GM19240 (cell line): Measurements from ENCODE around the gene PANK4.

Experiments
- DNase-seq: peaks from one replicate; pipeline ENCODE4 v3.0.0; 2011; ENCODE audit warnings: low spot score; ENCODE audit not compliant: insufficient read length

PANK4 gene

DNA sequence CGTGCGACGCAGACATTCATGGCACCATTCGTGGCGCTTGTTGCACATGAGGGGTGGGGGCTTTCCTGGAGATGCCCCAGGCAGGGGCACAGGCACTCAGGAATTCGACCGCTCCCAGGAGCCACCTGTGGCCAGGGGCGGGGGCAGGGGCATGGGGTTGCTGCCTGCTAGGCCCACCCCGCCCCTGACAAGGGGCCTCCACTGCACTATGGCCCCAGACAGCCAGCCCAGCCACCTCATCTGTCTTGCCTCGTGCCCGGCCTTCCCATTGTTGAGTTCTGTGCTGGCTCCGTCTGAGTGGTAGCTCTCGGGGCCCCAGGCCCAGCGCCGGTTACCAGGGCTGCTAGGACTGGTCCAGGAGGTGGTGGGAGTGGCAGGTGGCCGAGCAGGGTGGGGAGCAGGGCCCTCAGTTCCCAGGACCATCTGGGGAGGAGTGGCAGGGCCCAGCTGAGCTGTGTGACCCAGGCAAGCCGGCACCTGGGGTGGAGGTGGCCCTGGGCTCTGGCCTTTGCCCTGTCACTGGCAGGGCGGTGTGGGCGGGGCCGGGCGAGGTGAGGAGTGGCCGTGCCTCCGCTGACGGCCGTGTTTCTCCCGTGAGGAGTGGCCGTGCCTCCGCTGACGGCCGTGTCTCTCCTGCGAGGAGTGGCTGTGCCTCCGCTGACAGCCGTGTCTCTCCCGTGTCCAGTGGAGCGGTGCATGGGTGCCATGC is 48.5 kb downstream of the PANK4 start:
- DNase-seq, result no peak

DNA sequence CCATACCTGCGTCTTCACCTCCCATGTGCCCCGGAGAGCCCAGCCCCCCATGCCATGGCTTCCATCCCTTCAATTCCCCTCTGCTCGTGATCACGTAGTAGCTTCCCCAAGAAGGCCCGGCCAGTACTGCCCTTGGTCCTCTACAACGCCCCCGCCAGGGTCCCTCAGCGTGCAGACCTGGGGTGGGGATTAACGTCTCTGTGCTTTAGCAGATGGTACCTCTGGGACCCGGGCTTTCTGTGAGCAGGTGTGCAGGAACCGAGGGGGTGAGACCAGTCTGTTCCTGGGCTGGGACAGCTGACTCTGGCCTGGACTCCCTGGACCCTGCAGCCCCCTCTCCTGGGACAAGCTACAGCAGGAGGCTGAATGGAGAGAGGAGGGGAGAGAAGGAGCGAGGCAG is 49.1 kb downstream of the PANK4 start:
- no peak for DNase-seq

DNA sequence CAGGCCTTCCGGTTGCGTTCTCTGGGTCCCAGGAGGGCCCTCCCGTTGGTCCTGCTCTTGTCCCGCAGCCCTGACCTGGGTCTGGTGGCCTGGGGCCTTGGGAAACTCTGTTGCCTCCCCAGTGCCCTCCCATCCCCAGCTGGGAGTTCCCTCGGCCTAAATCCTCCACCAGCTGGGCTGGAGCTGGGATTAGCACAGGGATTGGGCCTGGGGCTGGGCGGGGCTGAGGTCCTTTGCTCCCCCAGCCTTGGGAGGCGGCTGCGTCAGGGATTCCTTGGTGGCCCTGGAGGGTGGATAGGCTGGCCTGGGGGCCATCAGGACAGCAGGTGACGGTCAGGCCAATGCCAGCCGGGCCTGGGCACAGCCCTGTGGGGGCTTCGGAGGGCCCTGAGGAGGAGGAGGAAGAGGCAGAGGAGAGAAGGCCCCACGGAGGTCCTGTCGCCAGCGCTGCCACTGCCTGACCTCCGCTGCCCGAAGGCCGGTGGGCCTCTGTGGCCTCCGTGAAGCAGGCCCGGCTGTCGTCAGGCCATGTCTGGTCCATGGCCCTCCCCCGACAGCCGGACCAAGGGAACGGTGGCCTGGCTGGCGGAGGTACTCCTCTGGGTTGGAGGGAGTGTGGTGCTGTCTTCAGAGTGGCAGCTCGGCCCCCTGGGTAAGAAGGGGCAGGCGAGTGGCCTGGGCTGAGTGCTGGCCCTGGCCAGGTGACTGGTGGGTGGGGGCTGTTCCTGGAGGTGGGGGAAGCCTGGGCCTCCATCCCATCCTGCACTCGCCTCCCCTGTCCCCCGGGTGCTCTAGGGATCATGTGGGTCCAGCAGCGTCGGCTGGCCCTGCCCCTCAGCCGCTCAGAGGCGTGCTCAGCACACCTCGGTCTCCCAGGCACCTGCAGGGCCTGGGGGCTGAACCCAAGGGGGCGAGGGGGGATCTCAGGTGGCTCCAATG is 50.1 kb downstream of the PANK4 start, which contains the start of gene PLCH2:
Gene PLCH2, plus strand, starts transcription at position 229 of the 939 bp plus-strand sequence. Its CDS starts 300 bp downstream, at position 529.
- DNase-seq, result no peak

DNA sequence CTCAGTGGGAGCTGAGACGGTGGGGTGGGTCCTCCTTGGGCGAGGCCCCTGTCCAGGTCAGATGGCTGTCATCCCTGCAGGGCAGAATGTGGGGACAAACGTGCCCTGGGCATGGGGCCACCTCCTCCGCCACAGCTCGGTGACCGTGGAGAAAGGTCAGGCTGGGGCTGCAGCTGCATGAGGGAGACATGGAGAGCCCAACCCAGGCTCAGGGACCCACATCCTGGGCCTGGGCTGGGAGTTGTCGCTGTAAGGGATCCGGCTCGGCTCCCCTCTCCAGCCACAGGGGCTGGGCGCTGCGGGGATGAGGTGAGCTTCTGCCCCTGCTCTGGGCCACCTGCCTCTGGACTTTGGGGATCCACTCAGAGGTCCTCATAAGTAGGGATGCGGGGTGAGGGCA is 50.8 kb downstream of the PANK4 start:
- no peak for DNase-seq

DNA sequence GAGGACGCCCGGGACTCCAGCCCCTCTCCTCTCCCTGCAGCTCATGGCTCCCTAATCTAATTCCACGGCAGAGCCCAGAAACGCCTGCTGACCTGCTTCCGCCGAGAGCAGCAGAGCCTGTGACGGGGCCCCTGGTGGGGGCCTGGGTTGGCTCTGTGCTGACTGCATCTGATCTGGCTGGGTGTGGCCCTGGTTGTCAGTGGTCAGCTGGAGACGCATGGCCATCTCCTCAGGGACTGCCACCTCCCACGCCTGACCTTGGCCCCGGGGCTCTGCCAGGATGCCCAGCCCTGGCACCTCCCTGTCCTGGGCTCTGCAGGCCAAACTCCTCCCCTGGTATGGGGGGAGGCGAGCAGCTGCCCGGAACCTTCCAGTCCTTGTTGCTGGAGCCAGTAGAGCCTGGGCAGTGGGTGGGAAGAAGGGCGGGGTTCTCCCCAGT is 51.4 kb downstream of the PANK4 start:
- no peak for DNase-seq

DNA sequence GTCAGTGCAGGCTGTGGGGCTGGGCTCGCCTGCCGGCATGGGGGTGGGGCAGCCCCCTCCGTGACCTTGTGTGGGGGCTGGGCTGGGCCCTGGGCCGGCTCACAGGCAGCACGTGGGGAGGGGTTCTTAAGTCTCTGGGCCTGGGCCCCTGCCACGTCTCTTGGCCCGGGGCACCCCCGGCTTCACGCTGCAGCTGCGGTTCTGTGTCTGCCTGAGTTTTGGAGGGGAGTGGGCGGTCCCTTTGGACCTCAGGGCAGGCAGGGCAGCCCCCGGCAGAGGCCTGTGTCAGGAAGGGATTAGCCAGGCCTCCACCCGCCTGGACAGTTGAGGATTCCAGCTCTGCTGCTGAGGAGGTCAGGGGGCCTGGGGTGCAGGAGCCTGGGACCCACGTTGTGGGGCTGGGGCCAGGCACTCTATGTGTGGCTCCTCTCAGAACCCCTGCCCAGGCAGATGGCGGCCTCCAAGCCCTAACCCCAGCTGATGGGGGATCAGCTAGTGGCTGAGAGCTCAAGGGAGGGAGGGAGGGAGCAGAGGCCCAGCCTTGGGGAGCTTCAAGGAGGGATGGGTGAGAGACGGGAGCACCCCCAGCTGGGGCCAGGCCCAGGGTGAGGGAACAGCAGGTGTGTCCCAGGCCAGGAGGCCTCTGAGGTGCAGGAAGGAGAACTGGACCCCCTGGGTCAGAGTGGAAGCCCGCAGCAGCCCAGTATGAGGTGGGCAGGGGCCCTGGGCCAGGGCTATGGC is 52.1 kb downstream of the PANK4 start:
- no peak for DNase-seq

DNA sequence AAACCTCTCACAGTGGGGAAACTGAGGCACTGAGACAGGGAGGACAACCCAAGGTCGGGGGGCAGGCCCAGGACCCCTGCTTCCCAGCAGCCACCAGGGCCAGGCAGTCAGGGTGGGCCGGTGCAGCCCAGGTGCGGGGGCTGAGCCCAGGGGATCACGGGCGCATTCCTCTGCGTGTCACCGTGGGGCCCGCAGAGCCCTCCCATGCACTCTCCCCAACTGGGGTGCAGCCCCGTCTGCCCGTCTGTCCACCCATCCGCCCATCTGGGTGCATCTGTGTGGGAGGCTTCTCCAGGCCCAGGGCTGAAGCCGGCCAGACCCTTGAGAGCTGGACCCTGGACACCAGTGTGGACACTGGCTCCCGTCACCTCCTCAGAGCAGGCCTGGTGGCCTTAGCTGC is 53.2 kb downstream of the PANK4 start:
- no peak for DNase-seq

DNA sequence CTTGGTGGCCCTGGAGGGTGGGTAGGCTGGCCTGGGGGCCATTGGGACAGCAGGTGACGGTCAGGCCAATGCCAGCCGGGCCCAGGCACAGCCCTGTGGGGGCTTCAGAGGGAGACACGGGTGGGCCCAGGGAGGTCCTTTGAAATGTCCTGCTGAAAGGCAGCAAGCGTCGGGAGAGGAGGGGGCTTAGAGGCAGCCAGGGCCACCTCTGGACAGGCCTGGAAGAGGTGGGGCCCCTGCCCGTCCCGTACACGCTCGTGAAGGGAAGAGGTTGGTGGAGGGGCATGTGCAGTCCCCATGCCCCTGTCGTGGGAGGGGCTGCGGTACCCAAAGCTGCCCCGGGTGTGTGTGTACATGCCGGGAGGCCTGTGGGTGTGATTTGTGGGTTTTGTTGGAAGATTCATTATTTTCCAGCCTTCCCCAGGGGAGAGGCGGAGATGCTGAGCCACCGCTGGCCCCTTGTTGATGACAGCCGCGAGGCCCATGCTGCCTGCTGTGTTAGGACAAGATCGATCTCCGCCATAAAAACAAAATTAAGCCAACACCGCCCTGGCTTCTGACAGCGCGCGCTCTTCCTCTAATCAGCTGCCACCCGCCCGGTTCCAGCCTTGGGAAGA is 53.7 kb downstream of the PANK4 start:
- DNase-seq, result no peak

DNA sequence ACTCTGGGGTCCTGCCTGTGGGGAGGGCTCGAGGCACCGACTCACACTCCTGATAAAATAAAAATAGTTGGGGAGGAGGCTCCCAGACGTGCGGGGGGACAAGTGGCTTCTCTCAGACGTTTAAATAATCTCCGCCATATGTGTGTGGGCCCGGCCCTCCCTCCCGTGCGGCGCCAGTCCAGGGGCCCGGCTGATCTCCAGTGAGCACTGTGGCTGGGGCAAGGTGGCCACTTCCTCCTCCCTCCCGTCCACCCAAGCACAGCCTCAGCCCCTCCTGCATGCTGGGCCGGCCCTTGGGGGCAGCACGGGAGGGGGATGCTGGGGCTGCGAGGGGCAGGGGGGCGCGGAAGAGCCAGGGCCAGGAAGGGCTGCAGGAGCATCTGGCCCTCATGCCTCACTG is 54.3 kb downstream of the PANK4 start:
- no peak for DNase-seq

DNA sequence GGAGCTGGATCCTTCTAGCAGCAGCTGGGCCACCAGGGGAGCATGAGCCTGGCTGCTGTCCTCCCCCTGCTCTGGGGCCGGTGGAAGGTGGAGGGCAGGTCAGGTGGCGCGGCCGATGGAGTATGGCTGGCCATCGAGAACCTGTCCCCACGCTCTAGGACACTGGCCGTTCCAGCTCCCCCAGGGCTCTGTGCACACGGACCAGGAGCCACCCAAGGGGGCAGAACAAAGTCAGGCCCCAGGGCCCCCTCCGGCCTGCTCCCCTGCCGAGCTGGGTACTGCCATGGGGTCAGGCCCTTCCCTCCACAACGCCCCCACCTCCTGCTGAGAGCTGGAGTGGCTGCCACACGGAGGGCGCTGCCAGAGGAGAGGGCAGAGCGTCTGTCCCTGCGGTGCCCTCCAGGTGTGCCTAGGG is 54.8 kb downstream of the PANK4 start:
- no peak for DNase-seq

DNA sequence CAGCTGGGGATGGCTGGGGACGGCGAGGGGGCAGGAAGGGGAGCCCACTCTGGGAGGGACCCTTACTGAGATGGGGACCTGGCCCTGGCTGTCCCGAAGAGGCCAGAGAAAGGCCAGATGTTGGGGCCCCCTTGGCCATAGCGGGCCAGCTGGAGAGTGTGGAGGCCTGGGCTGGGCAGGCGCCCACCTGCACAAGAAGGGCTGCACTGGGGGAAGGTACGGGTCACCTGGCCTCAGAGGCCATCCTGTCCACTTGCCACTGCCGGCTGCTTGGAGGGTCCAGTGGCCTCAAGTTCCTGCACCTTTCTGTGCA is 55.3 kb downstream of the PANK4 start:
- no peak for DNase-seq

DNA sequence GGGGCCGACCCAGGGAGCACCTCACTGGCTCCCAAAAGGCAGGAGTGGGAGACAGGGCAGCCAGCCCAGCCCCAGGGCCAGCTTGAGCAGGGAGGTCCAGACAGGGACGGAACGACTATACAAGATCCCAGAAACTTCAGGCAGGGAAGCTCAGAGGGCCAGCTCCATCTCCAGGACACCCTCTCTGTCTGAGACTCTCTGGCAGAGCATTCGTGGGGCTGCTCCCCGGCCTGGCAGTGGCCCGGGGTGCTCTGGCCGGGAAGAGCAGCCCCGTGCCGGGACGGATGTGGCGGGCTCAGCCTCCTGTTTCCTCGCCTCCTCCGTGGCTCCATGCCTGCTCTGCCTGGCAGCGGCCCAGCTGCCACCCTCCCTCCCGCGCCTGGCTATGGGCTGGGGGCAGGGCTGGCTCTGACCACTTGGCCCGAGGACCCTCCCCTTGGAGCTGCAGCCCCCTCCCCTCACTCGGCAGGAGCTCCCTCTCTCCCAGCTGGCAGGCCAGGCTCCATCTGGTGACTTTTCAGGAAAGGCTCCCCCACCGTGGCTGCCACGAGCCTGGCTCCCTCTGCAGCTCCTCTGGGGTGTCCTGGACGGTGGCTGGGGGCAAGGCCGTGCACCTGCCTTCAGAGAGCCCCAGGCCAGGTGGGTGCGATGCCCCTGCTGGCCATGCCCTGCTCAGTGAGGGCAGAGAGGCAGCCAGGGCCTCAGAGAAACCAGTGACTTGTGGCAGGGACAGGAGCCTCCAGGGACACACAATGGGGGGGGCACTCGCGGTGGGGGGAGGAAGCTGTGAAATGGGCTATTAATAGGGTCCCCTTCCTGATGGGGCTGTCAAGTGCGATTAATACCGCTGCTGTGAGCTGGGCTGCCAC is 55.9 kb downstream of the PANK4 start:
- no peak for DNase-seq

DNA sequence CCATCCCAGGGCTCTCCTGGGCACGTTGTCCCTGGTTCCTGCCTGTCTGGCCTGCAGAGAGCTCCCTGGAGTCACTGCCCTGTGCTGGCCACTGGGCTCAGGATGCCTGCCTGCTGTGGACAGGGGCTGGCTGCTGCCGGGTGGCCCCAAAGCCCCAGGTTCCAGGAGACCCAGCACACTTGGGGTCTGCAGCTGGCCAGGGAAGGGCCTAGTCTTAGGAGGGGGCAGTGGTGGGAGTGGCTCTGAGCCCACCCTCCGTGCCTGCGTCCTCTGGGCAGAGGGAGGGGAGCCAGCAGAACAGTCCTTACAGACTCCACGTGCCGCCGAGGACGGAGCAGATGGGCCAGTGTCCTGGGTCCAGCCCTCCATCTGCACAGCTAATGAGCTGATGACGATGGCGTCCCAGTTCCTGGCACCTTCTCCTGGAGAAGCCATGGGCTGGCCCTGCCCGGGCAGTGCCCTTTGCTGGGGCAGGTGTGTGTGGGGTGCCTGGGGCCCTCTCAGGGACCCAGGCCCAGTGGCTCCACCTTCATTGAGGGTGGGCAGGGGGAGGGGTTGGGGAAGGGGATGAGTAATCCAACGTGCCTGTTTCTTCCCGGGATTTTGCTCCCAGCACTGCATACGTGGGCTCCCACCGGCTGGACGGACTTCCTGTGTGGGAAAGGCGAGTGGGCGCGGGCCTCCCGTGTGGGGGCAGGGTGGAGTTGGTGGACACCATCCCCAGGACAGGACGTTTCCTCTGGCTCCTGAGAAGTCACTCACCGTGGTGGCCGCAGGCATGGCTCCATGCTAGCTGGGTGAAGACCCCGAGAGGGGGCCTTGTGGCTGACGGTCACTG is 57.1 kb downstream of the PANK4 start:
- no peak for DNase-seq

DNA sequence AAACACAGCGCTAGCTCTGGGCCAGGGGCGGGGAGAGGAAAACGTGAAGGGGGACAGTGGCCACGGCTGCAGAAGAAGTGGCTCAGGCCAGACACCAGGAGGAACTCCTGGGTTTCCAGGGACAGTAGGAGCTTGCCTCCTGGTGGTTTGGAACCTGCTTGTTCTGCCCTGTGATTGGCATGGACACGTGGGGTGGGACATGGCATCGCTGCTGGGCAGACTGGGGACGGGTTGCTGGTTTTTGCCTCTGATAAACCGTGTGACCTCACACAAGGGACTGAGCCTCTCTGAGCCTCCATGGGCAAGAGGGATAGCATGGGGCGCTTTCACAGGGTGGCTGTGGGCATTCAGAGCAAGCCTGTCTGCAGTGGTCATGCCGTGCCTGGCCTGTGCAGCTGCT is 57.9 kb downstream of the PANK4 start:
- no peak for DNase-seq

DNA sequence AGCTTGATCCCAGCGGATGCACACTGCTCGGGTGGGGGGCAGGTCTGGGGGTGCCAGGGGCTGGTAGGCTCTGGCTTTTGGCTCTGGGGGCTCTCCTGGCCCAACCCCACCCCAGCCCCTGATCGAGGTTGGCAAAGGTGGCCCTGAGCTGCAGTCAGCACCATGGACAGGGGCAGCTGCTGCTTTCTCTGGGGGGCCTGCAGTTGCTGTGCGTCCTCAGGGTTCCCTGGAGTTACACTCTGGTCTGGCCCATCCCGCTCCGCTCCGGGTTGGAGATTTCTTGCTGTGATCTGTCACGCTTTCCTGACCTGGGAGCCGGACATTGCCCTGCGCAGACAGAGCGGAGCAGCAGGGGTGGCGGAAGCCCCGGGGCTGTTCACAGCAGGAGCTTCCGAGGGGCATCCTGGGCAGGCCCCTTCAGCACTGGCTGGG is 58.3 kb downstream of the PANK4 start:
- DNase-seq, result no peak

DNA sequence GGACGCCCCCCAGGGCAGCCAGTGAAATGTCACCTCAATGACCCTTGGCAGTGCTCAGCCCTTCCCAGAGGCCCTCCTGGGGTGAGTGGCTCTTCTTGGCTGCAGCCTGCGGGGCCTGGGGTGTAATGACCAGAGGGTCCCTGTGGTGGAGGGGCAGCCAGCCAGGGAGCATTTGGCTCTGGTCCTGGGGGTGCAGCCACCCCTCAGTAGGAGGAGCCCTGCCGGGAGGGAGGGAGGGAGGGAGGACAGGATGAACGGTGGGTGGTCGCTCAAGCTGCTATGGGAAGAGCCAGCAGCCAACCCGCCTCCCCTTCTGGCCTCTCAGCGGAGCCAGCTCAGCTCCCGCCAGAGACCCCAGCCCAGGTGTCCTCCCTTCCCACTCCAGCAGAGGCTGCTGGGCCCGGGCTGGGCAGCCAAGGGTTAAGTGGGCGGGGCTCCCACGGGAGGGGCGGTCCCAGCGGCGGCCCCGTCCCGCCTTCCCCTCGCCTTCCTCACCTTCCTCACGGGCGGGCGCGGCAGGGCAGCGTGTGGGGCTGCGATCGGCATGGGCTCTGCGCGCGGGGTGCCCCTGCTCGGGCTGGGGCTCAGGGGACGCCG is 59.3 kb downstream of the PANK4 start:
- no peak for DNase-seq

DNA sequence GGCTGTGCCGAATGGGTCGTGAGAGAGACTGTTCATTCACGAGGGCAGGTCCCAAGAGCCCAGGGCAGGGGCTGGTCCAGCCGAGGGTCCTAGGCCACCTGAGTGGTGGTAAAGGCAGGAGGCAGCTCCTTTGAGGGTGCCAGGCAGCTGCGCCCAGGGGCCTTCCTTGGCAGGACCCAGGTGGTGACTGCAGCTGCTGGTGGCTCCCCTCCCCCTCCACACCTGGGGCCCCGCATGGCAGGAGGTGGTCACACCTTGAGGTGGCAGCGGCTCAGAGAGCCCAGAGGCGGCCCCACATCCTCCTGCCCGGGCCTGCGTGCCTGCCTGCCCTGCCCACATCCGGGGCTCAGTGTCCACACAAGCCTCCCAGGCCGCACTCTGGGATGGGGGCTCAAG is 60.1 kb downstream of the PANK4 start:
- DNase-seq, result no peak

DNA sequence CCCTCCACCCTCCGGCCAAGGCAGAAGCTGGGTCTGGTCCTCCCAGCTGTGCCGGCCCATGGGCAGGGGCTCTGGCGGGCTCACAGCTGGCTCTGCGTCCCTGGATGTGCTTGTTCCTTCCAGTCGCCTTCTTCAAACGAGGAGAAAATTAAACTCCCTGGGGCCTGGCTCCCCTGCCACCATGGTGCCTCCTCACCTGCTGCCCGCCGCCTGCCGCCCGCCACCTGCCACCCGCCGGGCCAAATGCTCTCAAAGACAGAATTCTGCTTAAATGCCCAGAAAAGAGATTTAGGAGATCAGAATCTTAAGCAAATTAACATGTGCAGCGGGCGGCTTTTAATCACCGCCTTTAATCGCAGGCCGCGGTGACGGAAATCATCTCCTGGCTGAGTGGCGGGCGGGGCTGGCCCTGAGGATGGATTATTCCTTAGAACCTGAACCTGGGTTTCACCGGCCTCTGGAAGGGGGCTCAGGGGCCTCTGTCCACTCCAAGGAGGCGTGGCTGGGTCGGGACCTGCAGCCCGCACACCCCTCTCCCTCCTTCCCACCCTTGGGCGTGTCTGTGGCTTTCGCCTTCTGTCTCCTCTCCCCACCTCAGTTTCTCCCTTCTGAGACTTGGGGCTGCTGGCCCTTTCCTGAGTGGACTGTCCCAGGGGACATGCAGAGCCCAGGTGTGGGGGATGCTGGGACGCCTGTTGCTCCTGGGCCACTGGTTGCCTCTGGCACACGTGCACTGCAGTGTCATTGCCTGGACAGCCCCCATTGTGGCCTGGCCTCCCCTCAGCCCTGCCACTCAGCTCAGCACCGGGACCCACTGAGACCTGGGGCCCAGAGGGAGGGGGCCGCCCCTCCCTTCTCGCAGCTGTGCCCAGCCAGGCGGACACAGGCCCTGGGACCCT is 60.8 kb downstream of the PANK4 start:
- no peak for DNase-seq
